Spinal cord (tissue), 10 donors: ENCODE measurements around the gene RAP2A. TPM values are rescaled to one million over a fixed set of nuclear protein-coding genes. Genes with fewer than 3 reads are reported as not detected.

Experiments
- DNase-seq, 6 donors: peaks; one replicate each; pipeline versions ENCODE4 v3.0.0 to v3.0.0-alpha.2; 2013 to 2015; ENCODE audit warnings: low spot score in 6 of 6, low read depth in 4 of 6
- H3K27ac ChIP-seq: one replicate; pipeline ENCODE4 v1.5.1; 2013; ENCODE audit warnings: low read depth, low read length, control low read depth
- H3K27me3 ChIP-seq: one replicate; pipeline ENCODE4 v1.6.1; 2013; ENCODE audit warnings: low read length; ENCODE audit not compliant: control insufficient read depth, insufficient read depth
- H3K36me3 ChIP-seq: one replicate; pipeline ENCODE4 v1.6.1; 2013; ENCODE audit warnings: low read length; ENCODE audit not compliant: control insufficient read depth, insufficient read depth
- H3K4me1 ChIP-seq: one replicate; pipeline ENCODE4 v1.6.1; 2013; ENCODE audit warnings: low read length; ENCODE audit not compliant: control insufficient read depth, insufficient read depth
- H3K4me3 ChIP-seq: one replicate; pipeline ENCODE4 v1.5.1; 2013; ENCODE audit warnings: low read depth, low read length, control low read depth
- H3K9me3 ChIP-seq: one replicate; pipeline ENCODE4 v1.6.1; 2013; ENCODE audit warnings: low read length; ENCODE audit not compliant: control insufficient read depth, insufficient read depth
- WGBS: methylation state at CpG from one replicate; pipeline ENCODE4 v1.1.5; 2013; ENCODE audit warnings: missing lambda C conversion rate; ENCODE audit not compliant: insufficient coverage; 5-methylcytosine and 5-hydroxymethylcytosine counted together
- polyA plus RNA-seq, 2 donors: library from polyadenylated mRNA; unstranded; fragments of 120-200 nt; gene quantifications; one replicate each; pipeline ENCODE4 v1.2.1, GENCODE V29; 2013; ENCODE audit not compliant: insufficient read length in 2 of 2
- total RNA-seq, 2 donors: library from RNA; depleted of rRNA in 1 of 2; stranded (reverse); fragments of 120-200 nt in 1 of 2; fragments of >200 nt in 1 of 2; gene quantifications; one replicate each; pipeline versions ENCODE4 v1.2.3 to v1.2.4, GENCODE V29; 2013 to 2014
- donor health status: healthy.

Gene RAP2A
- total and polyA plus RNA-seq, 4 donors = 83.9 to 248 (median 150) TPM

DNA sequence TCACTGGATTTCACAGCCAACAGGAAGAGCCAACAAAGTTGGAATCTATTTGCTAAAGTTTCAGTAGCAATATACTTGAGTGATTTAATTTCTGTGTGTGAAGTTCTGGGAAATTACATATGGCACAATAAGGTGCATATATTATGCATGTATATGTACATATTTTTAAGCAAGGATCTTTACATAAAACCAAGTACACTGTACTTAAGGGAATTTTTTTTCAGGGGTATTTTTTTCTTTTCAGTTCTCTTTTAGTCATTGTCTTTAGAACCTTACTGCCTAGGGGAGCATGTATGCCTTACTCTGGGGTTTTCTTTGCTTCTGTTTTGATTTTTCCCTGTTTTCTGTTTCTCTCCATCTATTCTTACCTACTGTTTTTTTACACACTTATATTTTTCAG lies 7.4 kb downstream of the RAP2A start:
- DNase-seq = no peak
- no peaks in the 10 kb centered on the region for H3K36me3 ChIP-seq
- H3K27ac ChIP-seq = no peak overlapping the region
- no peak overlapping the region for H3K4me3 ChIP-seq
- H3K9me3 ChIP-seq = no peaks in the 10 kb centered on the region
- H3K4me1 ChIP-seq = no peaks in the 10 kb centered on the region
- H3K27me3 ChIP-seq = no peaks in the 10 kb centered on the region

DNA sequence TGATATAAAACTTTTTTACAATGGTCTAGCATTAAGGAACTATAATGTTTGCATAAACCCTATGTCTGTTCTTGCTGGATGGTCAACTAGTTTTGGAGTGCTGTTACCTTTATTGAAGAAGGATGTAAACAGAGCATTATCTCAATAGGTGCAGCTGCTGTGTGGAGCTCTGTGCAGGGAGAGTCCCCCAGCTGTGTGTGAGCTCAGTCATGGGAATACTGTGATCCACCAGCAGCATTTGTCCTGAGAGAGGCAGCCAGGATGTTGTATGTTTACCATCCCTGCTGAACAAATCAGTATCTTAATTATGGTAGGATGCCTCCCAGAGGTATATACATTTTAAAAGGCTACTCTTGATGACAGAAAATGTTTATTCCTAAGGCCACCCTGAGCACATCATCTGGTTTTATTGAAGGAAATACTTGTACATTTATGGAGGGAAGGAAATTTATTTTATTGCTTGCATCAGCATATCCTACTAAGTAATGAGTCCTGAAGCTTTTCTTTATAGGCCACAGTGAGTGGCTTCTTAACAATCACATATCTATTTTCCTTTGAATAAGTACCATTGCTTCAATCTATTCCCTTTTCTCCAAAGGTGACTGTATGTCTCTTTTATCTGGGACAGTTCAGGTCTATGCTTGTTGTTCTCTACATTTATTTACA lies 11.7 kb downstream of the RAP2A start:
- Histone ChIP-seq H3K4me1 (no peaks in the 10 kb centered on the region), H3K4me3 (no peak overlapping the region), H3K36me3 (no peaks in the 10 kb centered on the region), H3K27ac (no peak overlapping the region), H3K9me3 (no peaks in the 10 kb centered on the region), H3K27me3 (no peaks in the 10 kb centered on the region)
- peak in 1 of 6 donors; percentile 35 for DNase-seq

DNA sequence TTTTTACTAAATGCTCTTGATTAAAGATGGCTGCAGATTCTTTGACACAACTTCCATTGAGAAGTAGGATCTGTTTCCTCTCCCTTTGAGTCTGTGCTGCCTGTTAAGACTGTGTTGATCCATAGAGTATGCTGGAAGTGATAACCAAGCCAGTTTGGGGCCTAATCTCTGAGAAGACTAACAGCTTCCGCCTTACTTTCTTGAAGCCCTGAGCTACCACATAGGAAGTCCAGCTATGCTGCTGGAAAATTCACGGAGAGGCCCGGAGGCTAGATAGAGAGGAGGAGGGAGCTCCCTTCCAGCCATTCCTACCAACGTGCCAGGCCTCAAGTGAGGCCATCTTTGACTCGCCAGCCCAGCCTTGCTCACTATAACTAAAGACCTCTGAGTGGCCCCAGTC lies 12.5 kb downstream of the RAP2A start:
- WGBS = 100% methylated on average over 1 of the region's 5 CpGs
- H3K36me3 ChIP-seq = no peaks in the 10 kb centered on the region
- DNase-seq = no peak
- no peak overlapping the region for H3K27ac ChIP-seq
- H3K9me3 ChIP-seq = no peaks in the 10 kb centered on the region
- no peaks in the 10 kb centered on the region for H3K27me3 ChIP-seq
- no peak overlapping the region for H3K4me3 ChIP-seq
- no peaks in the 10 kb centered on the region for H3K4me1 ChIP-seq

DNA sequence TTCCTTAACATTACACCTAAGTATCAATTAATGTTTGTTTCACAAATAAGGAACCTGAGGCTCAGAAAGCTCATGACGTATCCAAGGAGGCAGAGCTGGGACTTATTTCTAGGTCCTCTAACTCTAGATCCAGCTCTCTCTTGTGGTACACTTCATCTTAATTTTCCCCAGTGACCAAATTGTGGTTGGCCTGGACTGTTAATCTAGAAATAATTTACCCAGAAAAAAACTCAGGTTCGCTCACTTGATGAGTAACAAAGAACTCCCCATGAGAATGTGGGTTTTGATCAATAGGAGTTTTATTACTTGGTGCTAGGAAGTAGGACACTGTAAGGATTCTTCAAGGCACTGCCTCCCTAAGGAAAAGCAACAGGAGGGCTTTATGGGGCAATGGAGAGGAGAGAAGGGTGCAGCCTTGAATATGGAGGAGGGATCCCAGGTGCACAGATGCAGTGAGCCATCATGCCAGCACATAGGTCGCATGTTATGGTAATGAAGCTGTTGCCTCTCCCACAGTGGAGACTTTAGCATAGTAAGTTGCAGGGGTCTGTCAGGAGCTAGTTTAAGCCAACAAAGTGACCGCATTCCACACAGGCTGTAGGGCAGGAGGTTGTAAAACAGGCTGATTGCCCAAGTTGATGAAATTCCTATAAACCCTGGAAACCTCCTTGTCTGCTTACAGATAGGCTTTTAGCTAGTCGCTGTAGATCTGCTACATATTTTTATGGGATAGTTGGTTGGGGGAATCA lies 14.7 kb downstream of the RAP2A start:
- Histone ChIP-seq H3K36me3 (no peaks in the 10 kb centered on the region), H3K9me3 (no peaks in the 10 kb centered on the region), H3K27ac (no peak overlapping the region), H3K4me3 (no peak overlapping the region), H3K27me3 (no peaks in the 10 kb centered on the region), H3K4me1 (no peaks in the 10 kb centered on the region)
- DNase-seq = no peak
- 73% methylated on average over 5 of the region's 5 CpGs for WGBS

DNA sequence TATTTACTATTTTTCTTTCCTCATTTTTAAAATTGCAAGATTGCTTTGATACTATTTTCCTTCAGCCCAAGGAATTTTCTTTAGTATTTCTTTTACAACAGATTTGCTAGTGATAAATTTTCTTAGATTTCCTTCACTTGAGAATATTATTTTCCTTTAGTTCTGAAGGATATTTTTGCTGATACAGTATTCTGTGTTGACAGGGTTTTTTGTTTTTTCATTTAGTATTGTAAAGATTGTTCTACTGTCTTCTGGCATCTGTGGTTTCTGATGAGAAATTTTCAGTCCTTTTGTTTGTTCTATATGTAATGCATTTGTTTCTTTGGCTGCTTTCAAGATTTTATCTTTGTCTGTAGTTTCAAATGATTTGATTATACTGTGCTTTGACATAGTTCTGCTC lies 20.7 kb downstream of the RAP2A start:
- no peak overlapping the region for H3K4me3 ChIP-seq
- H3K4me1 ChIP-seq = no peaks in the 10 kb centered on the region
- H3K36me3 ChIP-seq = no peaks in the 10 kb centered on the region
- no peaks in the 10 kb centered on the region for H3K9me3 ChIP-seq
- no peak overlapping the region for H3K27ac ChIP-seq
- no peak for DNase-seq
- no peaks in the 10 kb centered on the region for H3K27me3 ChIP-seq

DNA sequence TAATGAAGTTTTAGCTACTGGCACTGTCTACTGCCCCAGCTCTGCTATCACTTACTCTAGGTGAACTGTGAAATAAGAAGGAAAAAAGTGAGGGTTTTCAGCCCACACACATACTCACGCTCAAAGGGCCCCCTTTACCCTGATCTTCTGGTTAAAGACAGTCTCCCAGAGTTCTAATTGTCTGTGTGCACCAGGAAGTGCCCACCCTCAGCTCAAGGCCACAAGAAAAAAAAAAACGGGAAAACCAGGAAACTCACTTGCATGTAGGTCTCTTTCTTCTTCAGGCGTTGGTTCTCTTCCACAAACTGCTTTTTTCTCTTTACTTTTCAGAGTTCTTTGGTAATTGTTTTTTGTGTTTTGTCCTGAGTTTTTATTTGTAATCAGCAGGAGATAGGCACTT lies 22.1 kb downstream of the RAP2A start:
- Histone ChIP-seq H3K9me3 (no peaks in the 10 kb centered on the region), H3K4me3 (no peak overlapping the region), H3K27ac (no peak overlapping the region), H3K4me1 (no peaks in the 10 kb centered on the region), H3K36me3 (no peaks in the 10 kb centered on the region), H3K27me3 (no peaks in the 10 kb centered on the region)
- DNase-seq = no peak
- 100% methylated on average over 1 of the region's 3 CpGs for WGBS

DNA sequence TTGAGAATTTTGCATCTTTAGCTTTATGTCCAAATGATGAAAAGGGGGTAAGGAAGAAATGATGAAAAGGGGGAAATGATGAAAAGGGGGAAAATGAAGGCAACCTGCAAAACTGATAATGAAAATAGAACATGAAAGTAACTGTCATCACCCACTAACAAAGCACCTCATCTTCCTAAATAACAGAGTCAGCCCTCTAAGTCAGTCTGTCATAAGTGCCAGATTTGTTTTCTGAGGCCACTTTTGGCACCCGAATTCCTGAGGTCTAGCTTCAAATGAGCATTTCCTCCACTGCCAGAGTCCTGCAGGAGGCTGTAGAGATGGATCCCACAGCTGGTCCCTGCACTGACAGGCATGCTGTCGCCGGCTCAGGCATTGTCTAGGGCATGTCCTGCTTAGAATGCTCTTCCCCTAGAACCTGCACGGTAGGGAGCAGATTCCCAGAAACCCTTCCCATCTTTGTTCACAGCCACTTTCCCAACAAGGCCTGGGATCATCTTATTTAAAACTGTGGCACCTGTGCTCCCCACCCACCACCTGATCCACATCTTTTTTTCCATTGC lies 25.3 kb downstream of the RAP2A start:
- H3K27ac ChIP-seq = no peak overlapping the region
- no peak for DNase-seq
- WGBS = 78% methylated on average over 4 of the region's 4 CpGs

DNA sequence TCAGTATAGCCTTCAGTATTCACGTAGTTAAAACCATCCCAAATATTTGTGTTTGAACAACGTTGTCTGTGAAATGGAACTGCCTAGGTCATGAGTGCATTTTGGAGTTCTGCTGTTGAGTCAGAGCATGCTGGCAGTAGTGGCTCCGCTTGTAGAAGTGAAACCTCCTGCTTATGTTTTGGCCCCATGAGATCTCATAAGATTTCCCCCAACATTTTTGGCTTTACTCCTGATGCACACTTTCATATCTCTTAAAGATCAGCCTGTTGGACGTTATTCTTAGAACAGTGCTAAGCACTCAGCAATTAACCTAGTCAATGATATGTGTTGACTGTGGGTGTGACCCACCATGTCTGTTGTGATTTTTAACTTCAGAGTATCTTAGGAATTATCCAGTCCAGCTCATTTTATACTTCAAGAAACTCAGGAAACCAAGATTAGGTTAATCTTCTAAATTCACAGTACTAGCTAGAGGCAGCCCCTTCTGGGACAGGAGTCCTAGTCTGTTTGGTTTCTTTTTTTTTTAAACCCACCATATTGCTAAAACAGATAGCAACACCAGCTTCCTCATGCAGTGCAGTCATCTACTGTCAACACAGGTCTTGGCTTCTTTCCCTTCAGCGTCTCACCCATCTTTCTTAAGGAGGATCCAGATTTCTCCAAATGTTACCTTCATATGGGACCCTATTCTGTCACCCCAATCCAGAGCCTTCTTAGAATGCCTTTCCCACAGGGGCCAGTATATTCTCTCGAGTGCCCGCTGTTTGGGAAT lies 26.2 kb downstream of the RAP2A start:
- no peak overlapping the region for H3K27ac ChIP-seq
- 100% methylated on average over 2 of the region's 7 CpGs for WGBS
- H3K36me3 ChIP-seq = no peaks in the 10 kb centered on the region
- no peaks in the 10 kb centered on the region for H3K9me3 ChIP-seq
- no peaks in the 10 kb centered on the region for H3K27me3 ChIP-seq
- peak in 1 of 6 donors; percentile 57 for DNase-seq
- H3K4me3 ChIP-seq = no peak overlapping the region
- no peaks in the 10 kb centered on the region for H3K4me1 ChIP-seq

More for the DNA sequence above, 25.3 kb downstream of the RAP2A start:
- Histone ChIP-seq H3K27me3 (no peaks in the 10 kb centered on the region), H3K4me1 (no peaks in the 10 kb centered on the region), H3K36me3 (no peaks in the 10 kb centered on the region), H3K4me3 (no peak overlapping the region), H3K9me3 (no peaks in the 10 kb centered on the region)

DNA sequence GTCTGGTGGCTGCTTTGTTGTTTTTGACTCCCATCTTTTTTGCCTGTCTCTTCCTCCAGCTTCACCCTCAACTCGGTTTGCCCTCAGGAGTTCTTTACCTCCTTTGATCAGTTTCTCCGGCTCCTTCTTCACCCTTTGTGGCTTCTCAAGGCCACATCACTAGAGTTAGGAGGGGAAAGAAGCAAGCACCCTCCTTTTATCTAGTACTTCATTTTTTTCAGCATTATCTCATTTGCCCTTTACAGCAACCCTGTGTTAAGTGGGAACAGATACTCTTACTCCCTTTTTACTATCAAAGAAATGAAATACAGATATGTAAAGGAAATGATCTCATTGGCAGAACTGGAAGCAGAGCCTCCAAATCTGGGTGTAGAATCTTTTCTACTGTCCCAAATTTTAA lies 26.9 kb downstream of the RAP2A start:
- no CpG with 5 or more reads among the region's 2 CpGs for WGBS
- Histone ChIP-seq H3K27ac (no peak overlapping the region), H3K4me1 (no peaks in the 10 kb centered on the region), H3K27me3 (no peaks in the 10 kb centered on the region), H3K9me3 (no peaks in the 10 kb centered on the region), H3K36me3 (no peaks in the 10 kb centered on the region), H3K4me3 (no peak overlapping the region)
- DNase-seq = no peak
